ENCODE data around the gene URGCP. TPM values are rescaled to one million over a fixed set of nuclear protein-coding genes. Genes with fewer than 3 reads are reported as not detected.
A peak's percentile ranks its signal among the peaks of the same experiment; 100 is the strongest.

The URGCP gene
- total RNA-seq, 2 donors from 2014 or later = 19.0 to 27.5 TPM

DNA sequence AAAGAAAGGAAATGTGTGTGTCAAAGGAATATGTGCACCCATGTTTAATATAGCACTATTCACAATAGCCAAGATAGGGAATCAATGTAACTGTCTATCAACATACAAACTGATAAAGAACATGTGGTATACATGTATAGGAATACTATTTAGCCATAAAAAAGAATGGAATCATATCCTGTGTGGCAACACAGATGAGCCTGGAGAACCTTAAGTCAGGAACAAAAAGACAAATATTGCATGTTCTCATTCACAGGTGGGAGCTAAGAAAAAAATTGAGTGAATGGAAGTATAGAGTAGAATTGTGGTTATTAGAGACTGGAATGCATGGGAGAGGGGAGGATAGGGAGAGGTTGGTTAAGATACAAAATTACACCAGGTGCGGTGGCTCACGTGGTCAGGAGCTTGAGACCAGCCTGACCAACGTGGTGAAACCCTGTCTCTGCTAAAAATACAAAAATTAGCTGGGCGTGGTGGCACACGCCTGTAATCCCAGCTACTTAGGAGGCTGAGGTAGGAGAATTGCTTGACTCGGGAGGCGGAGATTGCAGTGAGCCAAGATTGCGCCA lies 10.5 kb downstream of the URGCP start:
- Mint-ChIP-seq H3K9me3 (no peaks in the 10 kb centered on the region), H3K27ac (no peak overlapping the region), H3K4me1 (peaks cover 25% of the 10 kb centered on the region), H3K27me3 (no peaks in the 10 kb centered on the region), H3K4me3 (no peak overlapping the region), H3K36me3 (ENCODE audit: low read depth) (peaks cover 6% of the 10 kb centered on the region)
- no peak for ATAC-seq (replicated peaks)

- Mint-ChIP-seq H3K27me3 (no peaks in the 10 kb centered on the region), H3K9me3 (no peaks in the 10 kb centered on the region), H3K4me1 (peaks cover 32% of the 10 kb centered on the region), H3K36me3 (ENCODE audit: low read depth) (peaks cover 6% of the 10 kb centered on the region), H3K4me3 (no peak overlapping the region), H3K27ac (peak overlapping the region; percentile 54)
- ATAC-seq (replicated peaks) = no peak
Measured at GRCh38 chr7:43891069-43891955, 15.1 kb downstream of the URGCP start.

- no peaks in the 10 kb centered on the region for H3K27me3 Mint-ChIP-seq
- peaks cover 12% of the 10 kb centered on the region for H3K36me3 Mint-ChIP-seq (ENCODE audit: low read depth)
- H3K4me1 Mint-ChIP-seq = peaks cover 32% of the 10 kb centered on the region
- no peak for ATAC-seq (replicated peaks)
- no peaks in the 10 kb centered on the region for H3K9me3 Mint-ChIP-seq
- peak overlapping the region; percentile 54 for H3K27ac Mint-ChIP-seq
- H3K4me3 Mint-ChIP-seq = no peak overlapping the region
Measured at GRCh38 chr7:43890468-43890867, 15.9 kb downstream of the URGCP start.

GRCh38 chr7:43888993-43889945 lies 17.1 kb downstream of the URGCP start:
- H3K9me3 Mint-ChIP-seq = no peaks in the 10 kb centered on the region
- peak overlapping the region; percentile 58 for H3K27ac Mint-ChIP-seq
- ATAC-seq (replicated peaks) = peak; percentile 91
- H3K36me3 Mint-ChIP-seq (ENCODE audit: low read depth) = peaks cover 23% of the 10 kb centered on the region
- H3K4me1 Mint-ChIP-seq = peaks cover 32% of the 10 kb centered on the region
- no peak overlapping the region for H3K4me3 Mint-ChIP-seq
- H3K27me3 Mint-ChIP-seq = no peaks in the 10 kb centered on the region

DNA sequence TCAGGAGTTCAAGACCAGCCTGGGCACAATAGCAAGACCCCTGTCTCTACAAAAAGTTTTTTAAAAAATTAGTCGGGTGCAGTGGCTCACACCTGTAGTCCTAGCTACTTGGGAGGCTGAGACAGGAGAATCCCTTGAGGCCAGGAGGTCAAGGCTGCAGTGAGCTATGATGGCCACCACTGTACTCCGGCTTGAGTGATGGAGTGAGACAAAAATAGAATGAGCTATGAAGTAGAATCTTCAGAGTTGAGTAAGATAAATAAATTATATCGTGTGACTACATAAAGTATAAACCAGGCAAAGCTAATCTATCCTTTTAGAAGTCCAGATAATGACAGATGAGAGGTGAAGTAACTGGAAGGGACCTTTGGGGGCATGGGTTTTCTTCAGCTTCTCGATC lies 21.8 kb downstream of the URGCP start:
- Mint-ChIP-seq H3K27me3 (no peaks in the 10 kb centered on the region), H3K36me3 (ENCODE audit: low read depth) (peaks cover 64% of the 10 kb centered on the region), H3K4me3 (no peak overlapping the region), H3K4me1 (peaks cover 9% of the 10 kb centered on the region), H3K27ac (no peak overlapping the region), H3K9me3 (no peaks in the 10 kb centered on the region)
- no peak for ATAC-seq (replicated peaks)

GRCh38 chr7:43884209-43884608 lies 22.2 kb downstream of the URGCP start:
- Mint-ChIP-seq H3K27me3 (no peaks in the 10 kb centered on the region), H3K27ac (peak overlapping the region; percentile 6), H3K4me3 (no peak overlapping the region), H3K4me1 (peaks cover 5% of the 10 kb centered on the region), H3K9me3 (no peaks in the 10 kb centered on the region), H3K36me3 (ENCODE audit: low read depth) (peaks cover 68% of the 10 kb centered on the region)
- no peak for ATAC-seq (replicated peaks)

DNA sequence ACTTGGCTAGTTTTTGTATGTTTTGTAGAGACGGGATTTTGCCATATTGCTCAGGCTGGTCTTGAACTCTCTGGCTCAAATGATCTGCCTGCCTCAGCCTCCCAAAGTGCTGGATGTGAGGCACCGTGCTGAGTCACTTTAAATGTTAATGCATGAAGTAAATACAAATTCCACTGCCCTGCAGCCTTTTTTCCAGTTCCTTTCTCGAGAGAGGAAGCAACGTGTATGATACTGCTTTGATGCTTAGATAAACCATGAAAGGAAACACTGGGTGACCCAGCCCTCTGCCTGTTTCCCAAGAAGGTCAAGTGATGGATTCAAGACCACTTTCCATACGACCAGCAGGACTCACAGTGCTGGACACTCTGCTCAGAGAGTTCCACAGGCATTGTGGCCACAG lies 25.8 kb downstream of the URGCP start:
- H3K36me3 Mint-ChIP-seq (ENCODE audit: low read depth) = peaks cover 94% of the 10 kb centered on the region
- no peaks in the 10 kb centered on the region for H3K27me3 Mint-ChIP-seq
- H3K4me3 Mint-ChIP-seq = no peak overlapping the region
- no peaks in the 10 kb centered on the region for H3K9me3 Mint-ChIP-seq
- no peak for ATAC-seq (replicated peaks)
- no peak overlapping the region for H3K27ac Mint-ChIP-seq
- H3K4me1 Mint-ChIP-seq = no peaks in the 10 kb centered on the region

DNA sequence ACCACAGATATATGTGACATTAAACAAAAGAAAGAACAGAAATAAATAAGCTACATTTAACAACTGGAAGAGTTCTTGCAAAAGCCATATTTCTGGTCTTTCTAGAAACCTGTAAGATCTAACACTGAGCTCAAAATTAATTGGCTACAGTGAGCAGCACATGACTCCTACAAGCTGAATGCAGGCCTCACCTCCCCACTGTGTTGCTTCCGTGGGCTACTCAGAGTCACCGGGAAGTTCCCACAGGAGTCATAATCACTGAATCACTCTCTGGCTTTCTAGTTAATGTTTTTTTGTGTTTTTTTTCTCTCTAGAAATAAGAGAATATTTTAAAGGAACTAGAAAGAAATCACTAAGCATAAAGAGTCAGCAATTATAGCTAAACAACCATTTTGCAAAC lies 26.9 kb downstream of the URGCP start:
- Mint-ChIP-seq H3K9me3 (no peaks in the 10 kb centered on the region), H3K27ac (no peak overlapping the region)
- peak; percentile 92 for ATAC-seq (replicated peaks)

DNA sequence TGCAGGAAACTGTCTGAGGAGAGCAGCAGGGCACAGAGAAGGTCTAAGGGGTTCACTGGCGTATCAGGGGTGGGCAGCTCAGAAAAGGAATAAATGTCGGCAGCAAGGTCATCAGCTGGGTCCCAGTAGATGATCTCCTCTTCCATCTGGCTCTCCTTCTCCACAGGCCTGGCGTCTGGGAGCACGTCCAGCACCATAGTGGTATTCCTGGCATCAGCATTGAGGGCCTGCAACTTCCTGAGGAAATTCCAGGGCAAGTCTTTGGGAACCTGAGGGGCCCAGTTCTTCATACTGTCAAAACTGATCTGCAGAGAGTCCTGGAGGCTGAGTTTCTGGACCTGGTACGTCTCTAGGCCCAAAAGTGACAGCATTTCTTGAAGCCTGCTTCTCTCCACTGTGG lies 27.5 kb downstream of the URGCP start:
- Mint-ChIP-seq H3K4me1 (no peaks in the 10 kb centered on the region), H3K27ac (no peak overlapping the region)

More for the DNA sequence above, 26.9 kb downstream of the URGCP start:
- Mint-ChIP-seq H3K27me3 (no peaks in the 10 kb centered on the region), H3K36me3 (ENCODE audit: low read depth) (peaks cover 90% of the 10 kb centered on the region), H3K4me3 (no peak overlapping the region), H3K4me1 (no peaks in the 10 kb centered on the region)

GRCh38 chr7:43877968-43878864 lies 28.2 kb downstream of the URGCP start:
- no peak for ATAC-seq (replicated peaks)
- Mint-ChIP-seq H3K4me1 (no peaks in the 10 kb centered on the region), H3K27ac (no peak overlapping the region), H3K4me3 (no peak overlapping the region), H3K9me3 (no peaks in the 10 kb centered on the region), H3K27me3 (no peaks in the 10 kb centered on the region), H3K36me3 (ENCODE audit: low read depth) (peaks cover 78% of the 10 kb centered on the region)

More for the DNA sequence above, 27.5 kb downstream of the URGCP start:
- Mint-ChIP-seq H3K9me3 (no peaks in the 10 kb centered on the region), H3K36me3 (ENCODE audit: low read depth) (peaks cover 84% of the 10 kb centered on the region), H3K4me3 (no peak overlapping the region), H3K27me3 (no peaks in the 10 kb centered on the region)
- no peak for ATAC-seq (replicated peaks)

- Mint-ChIP-seq H3K36me3 (ENCODE audit: low read depth) (peaks cover 72% of the 10 kb centered on the region), H3K27ac (no peak overlapping the region), H3K4me1 (peaks cover 8% of the 10 kb centered on the region), H3K27me3 (no peaks in the 10 kb centered on the region), H3K9me3 (no peaks in the 10 kb centered on the region), H3K4me3 (no peak overlapping the region)
- ATAC-seq (replicated peaks) = no peak
Measured at GRCh38 chr7:43876976-43877745, 29.2 kb downstream of the URGCP start.

DNA sequence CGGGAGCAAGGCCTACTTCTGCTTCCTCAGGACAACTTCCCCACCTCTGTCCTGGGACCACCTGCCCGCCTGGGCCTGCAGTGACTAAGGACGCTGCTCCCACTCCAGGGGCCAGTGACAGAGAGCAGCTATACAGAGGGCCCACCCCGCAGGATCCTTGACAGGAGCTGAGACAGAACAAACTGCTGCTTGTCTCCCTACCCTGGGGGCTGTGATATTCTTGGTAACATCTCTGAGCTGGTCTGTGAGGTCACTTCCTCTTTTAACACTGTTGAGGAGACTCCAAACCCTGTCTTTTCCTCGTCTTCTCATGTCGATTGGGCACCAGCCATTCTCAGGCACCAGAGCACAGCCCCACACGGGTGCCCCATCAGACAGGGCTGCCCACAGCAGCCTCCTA lies 30.2 kb downstream of the URGCP start:
- H3K36me3 Mint-ChIP-seq (ENCODE audit: low read depth) = peaks cover 63% of the 10 kb centered on the region
- H3K27ac Mint-ChIP-seq = no peak overlapping the region
- ATAC-seq (replicated peaks) = no peak
- peaks cover 10% of the 10 kb centered on the region for H3K4me1 Mint-ChIP-seq
- H3K27me3 Mint-ChIP-seq = no peaks in the 10 kb centered on the region
- no peak overlapping the region for H3K4me3 Mint-ChIP-seq
- no peaks in the 10 kb centered on the region for H3K9me3 Mint-ChIP-seq

DNA sequence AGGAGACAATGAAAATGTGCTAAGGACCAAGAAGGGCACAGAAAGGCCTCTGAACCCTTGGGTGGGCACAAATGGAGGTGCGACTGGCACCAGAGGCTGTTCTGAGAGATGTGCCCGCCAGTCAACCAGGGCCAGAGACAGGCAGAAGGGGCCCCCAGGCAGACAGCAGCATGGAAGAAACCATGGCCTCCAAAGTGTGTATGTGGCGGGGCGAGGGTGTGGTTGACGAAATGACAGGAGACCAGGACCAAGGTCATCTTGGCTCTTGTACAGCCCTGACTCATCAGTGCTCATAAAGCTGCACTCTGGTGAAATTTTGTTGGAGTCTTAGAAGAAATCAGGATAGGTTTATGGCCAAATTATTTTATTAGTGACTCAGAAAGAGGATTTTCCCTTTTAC lies 33.1 kb downstream of the URGCP start:
- Mint-ChIP-seq H3K4me3 (no peak overlapping the region), H3K27me3 (no peaks in the 10 kb centered on the region), H3K4me1 (peaks cover 22% of the 10 kb centered on the region), H3K9me3 (no peaks in the 10 kb centered on the region), H3K27ac (no peak overlapping the region), H3K36me3 (ENCODE audit: low read depth) (peaks cover 40% of the 10 kb centered on the region)
- ATAC-seq (replicated peaks) = no peak

Data from activated T-helper 17 cell treated with anti-CD3 and anti-CD28 coated beads, Interleukin-2, amount 50 U/mL, for 72 hours (primary cell).